Prostate gland (tissue), 2 donors: Measurements from ENCODE around the gene RPLP2. TPM values are rescaled to one million over a fixed set of nuclear protein-coding genes. Genes with fewer than 3 reads are reported as not detected.

Experiments used
- DNase-seq: peaks from one replicate; pipeline ENCODE4 v3.0.0-alpha.2; 2019; ENCODE audit warnings: low spot score
- H3K27ac ChIP-seq, 2 donors: fragments of 200-600 bp; sonication (generic); 2 replicates each; pipeline ENCODE4 v1.5.1; 2017 to 2019
- H3K27me3 ChIP-seq: fragments of 200-600 bp; sonication (generic); replicated peaks from 2 replicates; pipeline ENCODE4 v1.5.1; 2019; ENCODE audit not compliant: insufficient read depth
- H3K36me3 ChIP-seq, 2 donors: fragments of 200-600 bp; sonication (generic); 1 replicate in 1 of 2; 2 replicates in 1 of 2; pipeline versions ENCODE4 v1.5.1 to v1.8.1; 2017 to 2019
- H3K4me1 ChIP-seq: fragments of 200-600 bp; sonication (generic); replicated peaks from 2 replicates; pipeline ENCODE4 v1.5.1; 2019
- H3K4me3 ChIP-seq, 2 donors: fragments of 200-600 bp; sonication (generic); 2 replicates each; pipeline ENCODE4 v1.5.1; 2017 to 2019
- H3K9me3 ChIP-seq: fragments of 200-600 bp; sonication (generic); 2 replicates; pipeline ENCODE4 v1.5.1; 2017
- CTCF ChIP-seq, 4 experiments: fragments of 200-600 bp in 2 of 4; fragments of 450-650 bp in 2 of 4; sonication (generic) in 2 of 4; IDR thresholded peaks; 1 replicate in 3 of 4; 2 replicates in 1 of 4; pipeline ENCODE4 v1.5.1; 2016 to 2019; ENCODE audit warnings: antibody characterized with exemption in 4 of 4, mild to moderate bottlenecking in 2 of 4, moderate library complexity in 2 of 4
- POLR2A ChIP-seq: fragments of 450-650 bp; IDR thresholded peaks from one replicate; pipeline ENCODE4 v1.6.1; 2016; ENCODE audit warnings: antibody characterized with exemption, mild to moderate bottlenecking
- POLR2AphosphoS5 ChIP-seq: sonication (generic); formaldehyde crosslinking; IDR thresholded peaks from one replicate; pipeline ENCODE4 v1.6.1; 2017; ENCODE audit warnings: antibody characterized with exemption
- WGBS: methylation state at CpG from one replicate; pipeline ENCODE4 v1.1.5; 2018; 5-methylcytosine and 5-hydroxymethylcytosine counted together
- intact Hi-C: fragments of 100-400 bp; cut with DNase I; formaldehyde crosslinking; loops from one replicate; pipeline ENCODE4 v1.14.2; 2022
- total RNA-seq, 2 donors: library from RNA; depleted of rRNA; stranded (reverse); fragments of >200 nt; gene quantifications; one replicate each; pipeline ENCODE4 v1.1.0, GENCODE V29; 2016

RPLP2 gene
- total RNA-seq, 2 donors from 2014 or later, result 431 to 906 TPM

- Histone ChIP-seq H3K27me3 (no peaks in the 10 kb centered on the region), H3K36me3 (peaks cover 0 to 7% of the 10 kb centered on the region in 2 donors), H3K9me3 (no peaks in the 10 kb centered on the region), H3K27ac (no peak overlapping the region), H3K4me1 (peaks cover 7% of the 10 kb centered on the region), H3K4me3 (no peak overlapping the region)
- intact Hi-C loops, result no loop called here
- no peak for TF ChIP-seq POLR2AphosphoS5
- 81% methylated on average over 13 of the region's 15 CpGs for WGBS
- DNase-seq, result no peak
These were observed 38.1 kb upstream of the RPLP2 start for GRCh38 chr11:771617-772204.

GRCh38 chr11:772429-773390, 37.1 kb upstream of the RPLP2 start:
- no peak overlapping the region for H3K4me3 ChIP-seq
- 72% methylated on average over 22 of the region's 34 CpGs for WGBS
- peaks cover 0 to 7% of the 10 kb centered on the region in 2 donors for H3K36me3 ChIP-seq
- no peak overlapping the region for H3K27ac ChIP-seq
- DNase-seq, result no peak
- H3K9me3 ChIP-seq, result no peaks in the 10 kb centered on the region
- H3K4me1 ChIP-seq, result peaks cover 7% of the 10 kb centered on the region
- intact Hi-C loops, result no loop called here
- no peaks in the 10 kb centered on the region for H3K27me3 ChIP-seq
- TF ChIP-seq POLR2A (no peak), CTCF (IDR thresholded peaks at IDR 0.05) (no peak), POLR2AphosphoS5 (no peak)

GRCh38 chr11:773425-773824, 36.3 kb upstream of the RPLP2 start:
- 93% methylated on average over 5 of the region's 5 CpGs for WGBS
- DNase-seq, result no peak
- TF ChIP-seq POLR2AphosphoS5 (no peak), POLR2A (no peak), CTCF (IDR thresholded peaks at IDR 0.05) (no peak)
- intact Hi-C loops, result no loop called here
- no peaks in the 10 kb centered on the region for H3K27me3 ChIP-seq
- H3K4me1 ChIP-seq, result peaks cover 10% of the 10 kb centered on the region
- H3K36me3 ChIP-seq, result peaks cover 0 to 7% of the 10 kb centered on the region in 2 donors
- no peaks in the 10 kb centered on the region for H3K9me3 ChIP-seq
- H3K4me3 ChIP-seq, result no peak overlapping the region
- no peak overlapping the region for H3K27ac ChIP-seq

- peaks cover 10% of the 10 kb centered on the region for H3K4me1 ChIP-seq
- peaks cover 0 to 7% of the 10 kb centered on the region in 2 donors for H3K36me3 ChIP-seq
- H3K27me3 ChIP-seq, result no peaks in the 10 kb centered on the region
- WGBS, result 88% methylated on average over 9 of the region's 9 CpGs
- H3K4me3 ChIP-seq, result no peak overlapping the region
- TF ChIP-seq POLR2A, result no peak
- no peak for TF ChIP-seq CTCF (IDR thresholded peaks at IDR 0.05)
- TF ChIP-seq POLR2AphosphoS5, result no peak
- DNase-seq, result no peak
- intact Hi-C loops, result no loop called here
- no peaks in the 10 kb centered on the region for H3K9me3 ChIP-seq
- H3K27ac ChIP-seq, result no peak overlapping the region
These were observed 35.9 kb upstream of the RPLP2 start for GRCh38 chr11:773830-774229.

- TF ChIP-seq POLR2AphosphoS5 (no peak), POLR2A (no peak), CTCF (IDR thresholded peaks at IDR 0.05) (no peak)
- DNase-seq, result no peak
- H3K36me3 ChIP-seq, result peaks cover 0 to 7% of the 10 kb centered on the region in 2 donors
- intact Hi-C loops, result no loop called here
- no peaks in the 10 kb centered on the region for H3K9me3 ChIP-seq
- no peaks in the 10 kb centered on the region for H3K27me3 ChIP-seq
- peaks cover 10% of the 10 kb centered on the region for H3K4me1 ChIP-seq
- WGBS, result 66% methylated on average over 19 of the region's 20 CpGs
- no peak overlapping the region for H3K4me3 ChIP-seq
- H3K27ac ChIP-seq, result no peak overlapping the region
These were observed 34.7 kb upstream of the RPLP2 start for GRCh38 chr11:774873-775592.
